Measurements from ENCODE around the gene WDR77.

WDR77 gene

GRCh38 chr1:111461765-111462164 lies 12.7 kb upstream of the WDR77 start:
- TF ChIP-seq, protein P1, sequence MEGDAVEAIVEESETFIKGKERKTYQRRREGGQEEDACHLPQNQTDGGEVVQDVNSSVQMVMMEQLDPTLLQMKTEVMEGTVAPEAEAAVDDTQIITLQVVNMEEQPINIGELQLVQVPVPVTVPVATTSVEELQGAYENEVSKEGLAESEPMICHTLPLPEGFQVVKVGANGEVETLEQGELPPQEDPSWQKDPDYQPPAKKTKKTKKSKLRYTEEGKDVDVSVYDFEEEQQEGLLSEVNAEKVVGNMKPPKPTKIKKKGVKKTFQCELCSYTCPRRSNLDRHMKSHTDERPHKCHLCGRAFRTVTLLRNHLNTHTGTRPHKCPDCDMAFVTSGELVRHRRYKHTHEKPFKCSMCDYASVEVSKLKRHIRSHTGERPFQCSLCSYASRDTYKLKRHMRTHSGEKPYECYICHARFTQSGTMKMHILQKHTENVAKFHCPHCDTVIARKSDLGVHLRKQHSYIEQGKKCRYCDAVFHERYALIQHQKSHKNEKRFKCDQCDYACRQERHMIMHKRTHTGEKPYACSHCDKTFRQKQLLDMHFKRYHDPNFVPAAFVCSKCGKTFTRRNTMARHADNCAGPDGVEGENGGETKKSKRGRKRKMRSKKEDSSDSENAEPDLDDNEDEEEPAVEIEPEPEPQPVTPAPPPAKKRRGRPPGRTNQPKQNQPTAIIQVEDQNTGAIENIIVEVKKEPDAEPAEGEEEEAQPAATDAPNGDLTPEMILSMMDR (IDR thresholded peaks at IDR 0.05): no peak

GRCh38 chr1:111455642-111456031 lies 6.6 kb upstream of the WDR77 start:
- TF ChIP-seq, protein P1 (IDR thresholded peaks at IDR 0.05): no peak

DNA sequence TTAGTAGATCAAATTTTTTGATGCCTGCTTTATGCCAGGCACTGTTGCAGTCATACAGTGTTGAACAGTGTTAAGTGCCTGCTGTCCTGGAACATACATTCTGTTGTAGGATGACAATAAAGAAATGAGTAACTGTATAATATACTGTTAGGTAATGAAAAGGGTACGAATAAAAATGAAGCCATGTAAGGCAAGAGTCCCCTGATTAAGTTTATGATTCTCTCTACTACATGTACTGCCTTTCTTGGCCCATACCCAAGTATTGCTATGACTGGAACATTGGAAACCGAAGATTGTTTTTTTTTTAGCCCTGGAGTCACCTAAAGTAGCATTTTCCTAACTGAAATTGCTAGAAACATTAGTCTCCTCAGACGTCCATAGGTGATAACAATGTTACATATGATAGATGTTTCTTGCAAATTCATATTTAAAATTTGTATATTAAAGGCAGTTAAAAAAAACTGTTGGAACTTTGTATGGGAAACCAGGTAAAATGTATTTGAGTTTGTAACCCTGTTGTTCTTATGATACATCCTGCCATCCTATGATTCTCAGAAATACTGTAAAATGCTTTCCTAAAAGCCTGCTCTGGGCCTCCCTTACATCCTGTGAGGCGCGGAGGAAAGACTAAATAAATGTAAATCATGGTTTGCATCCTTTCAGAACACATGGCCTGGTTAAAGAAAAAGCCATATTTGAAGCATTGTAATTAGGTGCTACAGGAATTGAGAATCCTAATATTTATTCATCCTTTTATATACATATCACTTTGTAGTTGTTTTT lies 6.0 kb upstream of the WDR77 start:
- TF ChIP-seq, protein P1 (IDR thresholded peaks at IDR 0.05): no peak

DNA sequence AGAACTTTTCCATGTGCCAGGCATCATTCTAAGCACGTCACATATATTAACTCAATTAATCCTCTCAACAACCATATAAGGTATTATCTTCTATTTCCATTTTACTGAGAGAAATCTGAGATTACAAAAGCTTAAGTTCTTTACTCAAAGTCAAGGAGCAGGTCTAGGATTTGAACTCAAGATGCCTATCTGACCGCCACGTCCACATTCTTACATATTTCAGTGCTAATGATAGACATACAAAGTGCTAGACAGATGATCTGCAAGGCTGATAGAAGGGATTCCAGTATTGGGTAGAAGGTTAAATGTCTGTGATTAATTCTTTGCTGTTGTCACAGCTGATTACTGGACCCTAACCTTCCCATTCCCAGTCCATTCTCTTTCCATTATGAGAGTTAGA lies 4.7 kb upstream of the WDR77 start:
- TF ChIP-seq, protein P1 (IDR thresholded peaks at IDR 0.05): no peak

- TF ChIP-seq, protein P1 (IDR thresholded peaks at IDR 0.05): no peak
These were observed 3.5 kb upstream of the WDR77 start for GRCh38 chr1:111452581-111452980.

DNA sequence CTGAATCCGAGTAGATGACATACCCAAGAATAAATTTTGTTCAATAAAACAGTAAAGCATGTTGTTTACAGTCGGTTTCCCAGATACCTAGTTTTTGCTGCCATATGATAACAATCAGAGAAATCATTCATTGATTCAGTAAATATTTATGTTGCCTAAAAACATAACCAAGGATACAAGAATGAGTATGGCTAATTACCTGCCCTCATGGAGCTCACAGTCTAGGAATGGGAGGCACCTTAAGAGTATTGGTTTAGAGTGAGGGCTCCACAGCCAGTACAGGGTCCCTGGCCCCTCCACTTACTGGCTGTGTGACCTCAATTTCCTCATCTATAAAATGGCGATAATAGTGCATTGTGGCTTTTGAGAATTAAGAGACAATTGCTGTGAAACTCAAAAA lies 1.1 kb upstream of the WDR77 start:
- TF ChIP-seq, protein P1 (IDR thresholded peaks at IDR 0.05): no peak

DNA sequence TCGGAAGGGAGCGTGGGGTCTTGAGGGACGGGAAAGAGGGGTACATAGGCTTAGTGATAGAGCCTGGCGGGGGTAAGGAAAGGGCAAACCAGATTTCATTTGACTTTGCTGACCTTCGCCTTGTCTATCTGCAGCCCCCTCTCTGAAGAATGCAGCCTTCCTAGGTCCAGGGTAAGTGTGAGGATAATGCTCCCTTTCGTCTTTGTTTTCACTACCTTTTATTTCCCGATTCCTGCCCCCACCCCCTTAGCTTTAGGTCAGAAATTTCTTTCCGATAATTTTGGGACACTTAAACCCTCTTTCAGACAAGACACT lies 604 bp upstream of the WDR77 start:
- TF ChIP-seq, protein P1 (IDR thresholded peaks at IDR 0.05): no peak

DNA sequence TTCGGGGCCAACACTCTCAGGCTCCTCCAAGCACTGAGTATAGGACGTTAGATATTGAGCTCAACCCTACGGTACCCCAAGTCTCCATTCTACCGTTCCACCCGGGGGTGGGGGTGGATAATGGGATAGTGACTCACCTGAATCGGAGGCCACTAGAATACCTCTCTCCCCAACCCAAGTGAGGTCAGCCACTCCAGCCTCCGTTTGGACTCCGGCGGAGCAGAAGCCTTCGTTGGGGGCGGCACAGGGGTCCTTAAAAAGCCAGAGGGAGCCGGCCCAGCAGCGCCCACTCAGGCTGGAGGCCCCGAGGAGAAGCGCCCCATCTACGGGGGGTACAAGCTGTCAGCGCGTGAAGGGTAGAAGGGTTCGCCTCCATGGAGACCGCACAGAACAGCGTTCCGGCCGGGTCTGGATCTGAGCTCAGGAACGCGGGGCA lies 556 bp downstream of the WDR77 start:
- TF ChIP-seq, protein P1 (IDR thresholded peaks at IDR 0.05): no peak

Measured in LNCAP (cell line).